Smooth muscle cell (in vitro differentiated cells): Measurements from ENCODE around the gene PTPN20. TPM values are rescaled to one million over a fixed set of nuclear protein-coding genes. Genes with fewer than 3 reads are reported as not detected.

Experiments used
- DNase-seq: peaks from one replicate; lab custom pipeline; 2025; ENCODE audit not compliant: unreplicated experiment; lab: John Stamatoyannopoulos, UW
- H2AFZ ChIP-seq: fragments of 200-600 bp; sonication (generic); 2 replicates; pipeline ENCODE4 v1.6.0; 2016; ENCODE audit warnings: antibody characterized with exemption, low read depth, mild to moderate bottlenecking
- H3F3A ChIP-seq: fragments of 200-600 bp; sonication (generic); 2 replicates; pipeline ENCODE4 v1.6.0; 2017; ENCODE audit warnings: antibody characterized with exemption, low read depth
- H3K27ac ChIP-seq: fragments of 200-600 bp; sonication (generic); 2 replicates; pipeline ENCODE4 v1.5.1; 2016; ENCODE audit warnings: low read depth, mild to moderate bottlenecking
- H3K27me3 ChIP-seq: fragments of 200-600 bp; sonication (generic); 2 replicates; pipeline ENCODE4 v1.6.1; 2016; ENCODE audit warnings: low read depth, mild to moderate bottlenecking
- H3K36me3 ChIP-seq: fragments of 200-600 bp; sonication (generic); 2 replicates; pipeline ENCODE4 v1.5.1; 2016; ENCODE audit warnings: low read depth
- H3K4me1 ChIP-seq: fragments of 200-600 bp; sonication (generic); 2 replicates; pipeline ENCODE4 v1.5.1; 2016; ENCODE audit warnings: low read depth
- H3K4me2 ChIP-seq: fragments of 200-600 bp; sonication (generic); 2 replicates; pipeline ENCODE4 v1.6.0; 2016; ENCODE audit warnings: mild to moderate bottlenecking
- H3K4me3 ChIP-seq: fragments of 200-600 bp; sonication (generic); 2 replicates; pipeline ENCODE4 v1.5.1; 2016; ENCODE audit warnings: mild to moderate bottlenecking
- H3K79me2 ChIP-seq: fragments of 200-600 bp; sonication (generic); 2 replicates; pipeline ENCODE4 v1.6.0; 2016; ENCODE audit warnings: low read depth, mild to moderate bottlenecking
- H3K9ac ChIP-seq: fragments of 200-600 bp; sonication (generic); 2 replicates; pipeline ENCODE4 v1.6.0; 2016; ENCODE audit warnings: low read depth
- H3K9me3 ChIP-seq: fragments of 200-600 bp; sonication (generic); replicated peaks from 2 replicates; pipeline ENCODE4 v1.5.1; 2016; ENCODE audit warnings: low read depth
- H4K20me1 ChIP-seq: fragments of 200-600 bp; sonication (generic); 2 replicates; pipeline ENCODE4 v1.6.0; 2016; ENCODE audit warnings: low read depth
- CTCF ChIP-seq: fragments of 200-600 bp; sonication (generic); IDR thresholded peaks from 2 replicates; pipeline ENCODE4 v1.5.1; 2017; ENCODE audit warnings: borderline replicate concordance, mild to moderate bottlenecking, antibody characterized with exemption; ENCODE audit not compliant: insufficient read depth, poor library complexity, severe bottlenecking
- WGBS: methylation state at CpG from one replicate; pipeline ENCODE4 v1.1.7; 2016; ENCODE audit warnings: low lambda C conversion rate; 5-methylcytosine and 5-hydroxymethylcytosine counted together
- polyA plus RNA-seq: library from polyadenylated mRNA; unstranded; fragments of >200 nt; fragmentation: Nextera tagmentation; extraction: Ambion mirVana; gene quantifications from 2 replicates; pipeline ENCODE4 v1.2.1, GENCODE V29; 2016
- total RNA-seq: library from RNA; depleted of rRNA; stranded (reverse); fragments of >200 nt; gene quantifications from 2 replicates; pipeline ENCODE4 v1.2.3, GENCODE V29; 2014

The PTPN20 gene
- total and polyA plus RNA-seq, 2 experiments from 2014 or later = not detected

GRCh38 chr10:47043928-47044538, 132.8 kb downstream of the PTPN20 start:
- Histone ChIP-seq H3K9ac (no peak overlapping the region), H3K9me3 (no peaks in the 10 kb centered on the region), H3K27me3 (no peaks in the 10 kb centered on the region), H3F3A (no peaks in the 10 kb centered on the region), H3K4me3 (no peak overlapping the region), H3K4me1 (peaks cover 3% of the 10 kb centered on the region), H4K20me1 (no peaks in the 10 kb centered on the region), H2AFZ (no peak overlapping the region), H3K27ac (no peak overlapping the region), H3K36me3 (no peaks in the 10 kb centered on the region), H3K4me2 (no peak overlapping the region), H3K79me2 (no peaks in the 10 kb centered on the region)
- DNase-seq = no peak
- no peak for TF ChIP-seq CTCF
- 94% methylated on average over 15 of the region's 15 CpGs for WGBS

GRCh38 chr10:47044741-47045140, 133.5 kb downstream of the PTPN20 start:
- H3K4me3 ChIP-seq = no peak overlapping the region
- no peak for TF ChIP-seq CTCF
- H3K4me1 ChIP-seq = peaks cover under 1% of the 10 kb centered on the region
- no peaks in the 10 kb centered on the region for H3K9me3 ChIP-seq
- no peak overlapping the region for H3K4me2 ChIP-seq
- no peaks in the 10 kb centered on the region for H3K36me3 ChIP-seq
- H3F3A ChIP-seq = no peaks in the 10 kb centered on the region
- H3K9ac ChIP-seq = no peak overlapping the region
- H3K27me3 ChIP-seq = no peaks in the 10 kb centered on the region
- H3K27ac ChIP-seq = no peak overlapping the region
- no peaks in the 10 kb centered on the region for H4K20me1 ChIP-seq
- DNase-seq = no peak
- H2AFZ ChIP-seq = no peak overlapping the region
- H3K79me2 ChIP-seq = no peaks in the 10 kb centered on the region
- 78% methylated on average over 2 of the region's 2 CpGs for WGBS

- no peak overlapping the region for H3K9ac ChIP-seq
- H3K27ac ChIP-seq = no peak overlapping the region
- H3K4me3 ChIP-seq = no peak overlapping the region
- no peaks in the 10 kb centered on the region for H3K36me3 ChIP-seq
- no peak for TF ChIP-seq CTCF
- H3K79me2 ChIP-seq = no peaks in the 10 kb centered on the region
- no peaks in the 10 kb centered on the region for H3K4me1 ChIP-seq
- DNase-seq = no peak
- H2AFZ ChIP-seq = no peak overlapping the region
- no peaks in the 10 kb centered on the region for H3K9me3 ChIP-seq
- 97% methylated on average over 8 of the region's 8 CpGs for WGBS
- no peaks in the 10 kb centered on the region for H4K20me1 ChIP-seq
- H3K4me2 ChIP-seq = no peak overlapping the region
- H3F3A ChIP-seq = no peaks in the 10 kb centered on the region
- no peaks in the 10 kb centered on the region for H3K27me3 ChIP-seq
Measured at GRCh38 chr10:47045331-47045861, 134.2 kb downstream of the PTPN20 start.
